ENCODE results near the gene MRPL32.
A peak's percentile ranks its signal among the peaks of the same experiment; 100 is the strongest.

MRPL32 gene

GRCh38 chr7:42940985-42941847 is 9.0 kb downstream of the MRPL32 start:
- Histone ChIP-seq H3K79me2 (ENCODE audit: insufficient read depth, low read depth) (peaks cover 26% of the 10 kb centered on the region), H4K20me1 (ENCODE audit: insufficient read depth) (no peaks in the 10 kb centered on the region), H3K27me3 (ENCODE audit: insufficient read depth, low read depth) (no peaks in the 10 kb centered on the region), H3K4me3 (IDR thresholded peaks at IDR 0.05; ENCODE audit: insufficient read depth, low read depth, low read length) (no peak overlapping the region), H3K4me2 (peak overlapping the region; percentile 10; the same call in 1 of the 2 replicates), H3K9ac (no peak overlapping the region), H3K36me3 (ENCODE audit: insufficient read depth) (peaks cover 5% of the 10 kb centered on the region; the same call in 1 of the 2 replicates), H3K4me1 (ENCODE audit: low read depth, poor library complexity, severe bottlenecking) (peaks cover 70% of the 10 kb centered on the region), H2AFZ (ENCODE audit: low read depth) (no peak overlapping the region), H3K27ac (no peak overlapping the region)
- TF ChIP-seq, protein P1, sequence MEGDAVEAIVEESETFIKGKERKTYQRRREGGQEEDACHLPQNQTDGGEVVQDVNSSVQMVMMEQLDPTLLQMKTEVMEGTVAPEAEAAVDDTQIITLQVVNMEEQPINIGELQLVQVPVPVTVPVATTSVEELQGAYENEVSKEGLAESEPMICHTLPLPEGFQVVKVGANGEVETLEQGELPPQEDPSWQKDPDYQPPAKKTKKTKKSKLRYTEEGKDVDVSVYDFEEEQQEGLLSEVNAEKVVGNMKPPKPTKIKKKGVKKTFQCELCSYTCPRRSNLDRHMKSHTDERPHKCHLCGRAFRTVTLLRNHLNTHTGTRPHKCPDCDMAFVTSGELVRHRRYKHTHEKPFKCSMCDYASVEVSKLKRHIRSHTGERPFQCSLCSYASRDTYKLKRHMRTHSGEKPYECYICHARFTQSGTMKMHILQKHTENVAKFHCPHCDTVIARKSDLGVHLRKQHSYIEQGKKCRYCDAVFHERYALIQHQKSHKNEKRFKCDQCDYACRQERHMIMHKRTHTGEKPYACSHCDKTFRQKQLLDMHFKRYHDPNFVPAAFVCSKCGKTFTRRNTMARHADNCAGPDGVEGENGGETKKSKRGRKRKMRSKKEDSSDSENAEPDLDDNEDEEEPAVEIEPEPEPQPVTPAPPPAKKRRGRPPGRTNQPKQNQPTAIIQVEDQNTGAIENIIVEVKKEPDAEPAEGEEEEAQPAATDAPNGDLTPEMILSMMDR (conservative IDR thresholded peaks at IDR 0.05; ENCODE audit: low read depth, low read length), result peak; percentile 97

DNA sequence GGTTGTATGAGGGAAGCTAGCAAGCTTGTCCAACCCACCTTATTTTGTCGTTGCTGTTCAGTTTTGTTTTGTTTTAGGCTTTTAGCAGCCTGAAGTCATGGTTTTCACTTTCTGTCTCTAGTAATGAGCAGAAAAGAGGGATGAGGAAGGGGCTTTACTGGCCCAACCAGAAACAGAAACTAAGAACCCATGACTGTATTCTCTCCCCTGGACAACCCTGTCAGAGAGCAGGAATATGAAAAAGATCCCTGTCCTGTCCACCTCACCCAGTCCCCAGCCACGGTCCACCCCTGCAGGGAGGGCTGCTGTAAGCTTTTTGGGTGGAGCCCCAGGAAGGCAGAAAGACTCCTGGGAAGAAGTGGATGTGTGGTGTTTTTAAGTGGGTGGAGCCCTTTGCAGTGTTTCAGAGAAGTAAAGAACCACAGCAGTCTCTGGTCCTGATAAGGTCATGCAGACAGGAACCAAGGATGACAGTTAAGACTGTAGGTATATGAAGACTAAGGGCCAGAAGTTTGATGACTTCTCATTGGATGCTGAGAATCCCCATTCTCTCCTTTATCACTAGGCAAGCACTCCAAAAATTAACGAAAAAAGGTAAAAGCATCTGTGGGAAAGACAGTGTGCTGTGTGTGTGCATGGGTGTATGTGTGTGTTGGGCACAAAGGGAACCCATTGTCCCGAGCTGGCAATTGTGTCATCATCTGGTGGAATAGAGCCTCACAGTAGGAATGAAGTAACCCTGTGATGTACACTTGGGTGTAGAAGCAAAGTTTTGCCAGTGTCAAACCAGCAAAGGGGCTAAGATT is 13.8 kb downstream of the MRPL32 start:
- H3K79me2 ChIP-seq (ENCODE audit: insufficient read depth, low read depth), result no peaks in the 10 kb centered on the region
- H3K27ac ChIP-seq, result peak overlapping the region; percentile 67
- H3K9ac ChIP-seq, result peak overlapping the region; percentile 49; the same call in 1 of the 2 replicates
- peaks cover 56% of the 10 kb centered on the region for H3K4me1 ChIP-seq (ENCODE audit: low read depth, poor library complexity, severe bottlenecking)
- H3K27me3 ChIP-seq (ENCODE audit: insufficient read depth, low read depth), result no peaks in the 10 kb centered on the region
- H4K20me1 ChIP-seq (ENCODE audit: insufficient read depth), result no peaks in the 10 kb centered on the region
- TF ChIP-seq, protein P1 (conservative IDR thresholded peaks at IDR 0.05; ENCODE audit: low read depth, low read length), result no peak
- peak overlapping the region; percentile 83 for H3K4me2 ChIP-seq
- peak overlapping the region; percentile 72 for H2AFZ ChIP-seq (ENCODE audit: low read depth)
- H3K36me3 ChIP-seq (ENCODE audit: insufficient read depth), result no peaks in the 10 kb centered on the region
- no peak overlapping the region for H3K4me3 ChIP-seq (IDR thresholded peaks at IDR 0.05; ENCODE audit: insufficient read depth, low read depth, low read length)

DNA sequence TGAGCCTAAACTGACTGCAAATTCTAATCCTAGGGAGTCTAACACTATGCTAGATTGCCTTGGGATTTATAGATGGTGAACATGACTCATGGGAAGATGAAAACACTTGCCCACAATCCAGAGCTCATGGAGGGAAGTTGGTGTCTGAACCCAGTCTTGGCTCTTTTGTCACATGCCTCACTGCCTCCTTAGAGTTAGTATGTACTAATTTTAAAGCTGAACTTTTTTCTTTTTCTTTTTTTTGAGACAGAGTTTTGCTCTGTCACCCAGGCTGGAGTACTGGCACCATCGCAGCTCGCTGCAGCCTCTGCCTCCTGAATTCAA is 14.4 kb downstream of the MRPL32 start:
- Histone ChIP-seq H3K36me3 (ENCODE audit: insufficient read depth) (no peaks in the 10 kb centered on the region), H3K4me1 (ENCODE audit: low read depth, poor library complexity, severe bottlenecking) (peaks cover 50% of the 10 kb centered on the region), H3K9ac (no peak overlapping the region), H3K79me2 (ENCODE audit: insufficient read depth, low read depth) (no peaks in the 10 kb centered on the region), H4K20me1 (ENCODE audit: insufficient read depth) (no peaks in the 10 kb centered on the region), H2AFZ (ENCODE audit: low read depth) (peak overlapping the region; percentile 72; the same call in 1 of the 2 replicates), H3K4me3 (IDR thresholded peaks at IDR 0.05; ENCODE audit: insufficient read depth, low read depth, low read length) (no peak overlapping the region), H3K27me3 (ENCODE audit: insufficient read depth, low read depth) (no peaks in the 10 kb centered on the region), H3K4me2 (peak overlapping the region; percentile 83), H3K27ac (peak overlapping the region; percentile 67; the same call in 1 of the 2 replicates)
- TF ChIP-seq, protein P1 (conservative IDR thresholded peaks at IDR 0.05; ENCODE audit: low read depth, low read length), result no peak

DNA sequence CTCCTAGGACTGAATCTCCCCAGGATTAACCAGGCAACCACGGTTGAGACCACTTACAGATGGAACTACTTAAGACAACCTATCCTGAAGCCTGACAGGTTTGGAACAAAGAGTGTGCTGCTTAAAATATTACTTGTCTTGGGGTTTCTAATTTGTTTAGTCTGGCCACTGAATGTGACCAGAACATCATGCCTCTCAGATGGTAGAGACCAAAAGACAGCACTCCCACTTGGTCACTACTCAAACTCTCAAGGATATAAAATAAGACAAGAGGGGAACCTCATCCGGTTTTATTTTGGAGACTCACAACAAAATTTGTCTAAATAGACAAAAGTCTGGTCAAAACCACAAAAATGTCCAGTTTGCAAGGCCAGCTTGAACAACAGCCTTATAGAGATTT is 15.3 kb downstream of the MRPL32 start:
- peaks cover 46% of the 10 kb centered on the region for H3K4me1 ChIP-seq (ENCODE audit: low read depth, poor library complexity, severe bottlenecking)

More for the DNA sequence above, 15.3 kb downstream of the MRPL32 start:
- H3K9ac ChIP-seq, result no peak overlapping the region
- H3K79me2 ChIP-seq (ENCODE audit: insufficient read depth, low read depth), result no peaks in the 10 kb centered on the region
- no peaks in the 10 kb centered on the region for H3K27me3 ChIP-seq (ENCODE audit: insufficient read depth, low read depth)
- peak overlapping the region; percentile 26; the same call in 1 of the 2 replicates for H3K4me2 ChIP-seq
- H2AFZ ChIP-seq (ENCODE audit: low read depth), result no peak overlapping the region
- TF ChIP-seq, protein P1 (conservative IDR thresholded peaks at IDR 0.05; ENCODE audit: low read depth, low read length), result no peak
- no peaks in the 10 kb centered on the region for H3K36me3 ChIP-seq (ENCODE audit: insufficient read depth)
- no peak overlapping the region for H3K4me3 ChIP-seq (IDR thresholded peaks at IDR 0.05; ENCODE audit: insufficient read depth, low read depth, low read length)
- no peaks in the 10 kb centered on the region for H4K20me1 ChIP-seq (ENCODE audit: insufficient read depth)
- H3K27ac ChIP-seq, result no peak overlapping the region

All from KMS-11 (cell line).